ENCODE data around the gene ASPA. TPM values are rescaled to one million over a fixed set of nuclear protein-coding genes. Genes with fewer than 3 reads are reported as not detected.
"Not testable (repeated sequence)": the region's sequence is repeated elsewhere in the genome, so short reads cannot be mapped to it uniquely, and the experiment has no call there.

The ASPA gene
- total and polyA plus RNA-seq, 12 donors: 0.26 to 2.9 (median 1.5) TPM

- DNase-seq (no peak), ATAC-seq (no peak)
- WGBS, 2 donors: 78 to 83% methylated on average over 9 of the region's 9 CpGs
- Histone ChIP-seq H3K27ac (peak overlapping the region in 4 of 10 donors; percentile 5 to 97 (median 94)), H3K4me1 (peaks cover 14 to 33% (median 25%) of the 10 kb centered on the region in 9 donors), H3K36me3 (peaks cover 0 to 5% (median 0%) of the 10 kb centered on the region in 9 donors), H3K9me3 (no peaks in the 10 kb centered on the region), H3K27me3 (no peaks in the 10 kb centered on the region), H3K4me3 (no peak overlapping the region)
- intact Hi-C loops (cut with DNase I): no loop called here
- TF ChIP-seq CTCF (IDR thresholded peaks at IDR 0.05): no peak
Observed at GRCh38 chr17:3514873-3515272, 39.1 kb downstream of the ASPA start.

DNA sequence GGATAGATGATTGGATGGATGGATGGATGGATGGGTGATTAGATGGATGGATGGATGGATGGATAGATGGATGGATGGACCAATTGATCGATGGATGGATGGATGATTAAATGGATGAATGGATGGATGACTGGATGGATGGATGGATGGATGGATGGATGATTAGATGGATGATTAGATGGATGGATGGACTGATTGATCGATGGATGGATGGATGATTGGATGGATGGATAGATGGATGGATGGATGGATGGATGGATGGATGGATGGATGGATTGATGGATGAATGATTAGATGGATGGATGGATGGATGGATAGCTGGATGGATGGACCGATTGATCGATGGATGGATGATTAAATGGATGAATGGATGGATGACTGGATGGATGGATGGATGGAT, 43.7 kb downstream of the ASPA start:
- H3K36me3 ChIP-seq; H3K4me1 ChIP-seq; DNase-seq; H3K9me3 ChIP-seq; H3K27ac ChIP-seq; ATAC-seq; intact Hi-C loops (cut with DNase I); H3K4me3 ChIP-seq; H3K27me3 ChIP-seq: not testable (repeated sequence)
- 97% methylated on average over 4 of the region's 4 CpGs for WGBS, 2 donors

DNA sequence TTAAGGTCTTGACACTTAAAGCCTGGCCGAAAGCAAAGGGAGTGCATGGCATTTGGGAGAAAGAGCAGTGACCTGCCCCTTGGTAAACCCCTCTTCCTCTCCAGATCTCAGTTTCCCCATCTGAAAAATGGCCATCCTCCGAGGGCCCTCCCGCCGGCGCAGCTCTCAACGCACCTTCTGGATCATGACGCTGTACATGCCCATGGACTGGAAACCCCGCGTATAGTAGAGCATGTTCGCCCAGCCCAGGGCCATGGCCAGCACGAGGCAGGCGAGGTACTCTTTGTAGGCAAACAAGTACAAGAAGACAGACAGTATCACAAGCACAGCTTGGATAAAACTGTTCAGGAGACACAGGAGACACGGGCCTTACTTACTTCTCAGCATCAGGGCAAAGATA, 48.2 kb downstream of the ASPA start:
- Histone ChIP-seq H3K9me3 (no peaks in the 10 kb centered on the region), H3K27me3 (no peaks in the 10 kb centered on the region), H3K27ac (no peak overlapping the region), H3K36me3 (no peaks in the 10 kb centered on the region), H3K4me1 (peaks cover 0 to 8% (median 0%) of the 10 kb centered on the region in 9 donors), H3K4me3 (no peak overlapping the region)
- 90 to 93% methylated on average over 13 of the region's 13 CpGs for WGBS, 2 donors
- DNase-seq: no peak
- TF ChIP-seq CTCF (IDR thresholded peaks at IDR 0.05): no peak
- intact Hi-C loops (cut with DNase I): no loop called here
- no peak for ATAC-seq

DNA sequence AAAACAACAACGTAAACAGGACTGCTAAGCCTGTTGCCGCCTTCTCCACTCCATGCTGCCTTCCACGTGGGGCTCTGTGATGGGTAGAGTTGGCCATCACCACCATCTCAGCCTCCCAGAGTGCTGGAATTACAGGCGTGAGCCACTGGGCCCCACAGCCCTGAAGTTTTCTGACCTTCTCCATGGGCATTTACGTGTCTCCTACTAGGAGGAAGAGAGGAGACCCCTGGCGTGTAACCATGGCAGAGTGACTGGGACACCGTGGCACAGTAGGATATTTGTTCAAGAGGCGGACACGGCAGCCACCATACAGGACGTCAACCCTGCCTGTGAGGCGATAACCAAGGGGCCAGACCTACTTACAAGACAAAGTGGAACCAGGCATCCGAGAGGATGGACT, 50.7 kb downstream of the ASPA start:
- Histone ChIP-seq H3K9me3 (no peaks in the 10 kb centered on the region), H3K27me3 (peaks cover 0 to 2% (median 0%) of the 10 kb centered on the region in 7 donors), H3K4me1 (peaks cover 0 to 33% (median 16%) of the 10 kb centered on the region in 9 donors), H3K36me3 (no peaks in the 10 kb centered on the region), H3K4me3 (no peak overlapping the region), H3K27ac (no peak overlapping the region)
- intact Hi-C loops (cut with DNase I): no loop called here
- TF ChIP-seq CTCF (IDR thresholded peaks at IDR 0.05): no peak
- no peak for ATAC-seq
- WGBS, 2 donors: 88 to 91% methylated on average over 12 of the region's 12 CpGs
- DNase-seq: no peak

- 78 to 90% methylated on average over 10 of the region's 10 CpGs for WGBS, 2 donors
- Histone ChIP-seq H3K27ac (no peak overlapping the region), H3K4me1 (peaks cover 0 to 33% (median 16%) of the 10 kb centered on the region in 9 donors), H3K4me3 (no peak overlapping the region), H3K36me3 (no peaks in the 10 kb centered on the region), H3K9me3 (no peaks in the 10 kb centered on the region), H3K27me3 (peaks cover 0 to 5% (median 0%) of the 10 kb centered on the region in 7 donors)
- intact Hi-C loops (cut with DNase I): no loop called here
- no peak for ATAC-seq
- no peak for DNase-seq
- no peak for TF ChIP-seq CTCF (IDR thresholded peaks at IDR 0.05)
Observed at GRCh38 chr17:3526971-3527370, 51.2 kb downstream of the ASPA start.
